ENCODE measurements around the gene SNRPA1. TPM values are rescaled to one million over a fixed set of nuclear protein-coding genes. Genes with fewer than 3 reads are reported as not detected.

The SNRPA1 gene
- total and polyA plus RNA-seq, 2 of the 13 experiments (the other 11 are each of a cell fraction or from before 2014, with no cell fraction given) = 41.2 to 108 TPM

DNA sequence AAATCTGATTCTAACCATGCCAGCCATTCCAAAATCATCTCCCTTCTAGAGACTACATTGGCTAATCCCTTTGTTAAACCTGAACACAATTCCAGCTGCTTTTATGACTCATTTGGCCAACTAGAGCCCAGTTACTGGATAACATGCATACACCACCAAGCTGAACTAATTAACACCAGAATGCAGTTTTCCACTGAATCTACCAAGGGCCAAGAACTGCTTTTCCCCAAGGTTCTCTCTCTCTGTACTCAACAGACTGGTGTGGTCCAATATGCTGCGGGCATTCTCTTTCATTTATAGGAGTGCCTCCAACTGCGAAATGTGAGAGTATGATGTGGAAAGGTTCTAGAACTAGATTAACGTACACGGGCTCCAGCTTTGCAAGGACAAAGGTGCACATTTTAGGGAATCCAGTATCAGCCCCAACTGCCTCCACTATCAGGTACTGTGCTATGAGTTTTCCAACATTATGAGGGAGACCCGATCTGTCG is 44.7 kb downstream of the SNRPA1 start:
- in situ Hi-C loops (cut with HindIII; ENCODE audit: extremely low pct_ligation_motif_present, low pct_unique_long_range_greater_than_20kb) = loop anchor here (10.0 to 25.0 kb wide), 3 partner anchors 166 to 588 kb away; partner anchors contain the start of gene LRRK1
- peaks cover 62% of the 10 kb centered on the region for H3K4me1 ChIP-seq (ENCODE audit: insufficient read depth, low read length)
- WGBS (ENCODE audit: low lambda C conversion rate) = 12% methylated on average over 6 of the region's 6 CpGs
- H4K20me1 ChIP-seq (ENCODE audit: insufficient read depth, low read length) = peaks cover 10% of the 10 kb centered on the region
- no peak overlapping the region for H2AFZ ChIP-seq (ENCODE audit: low read length)
- DNase-seq (ENCODE audit: low spot score) (no peak), FAIRE-seq (no peak), ATAC-seq (no peak)
- POLR2A ChIA-PET = no interaction called here
- peak overlapping the region; percentile 71 for H3K9ac ChIP-seq (ENCODE audit: insufficient read depth, low read depth, low read length)
- peak overlapping the region; percentile 77 to 82 (median 81) for H3K4me3 ChIP-seq (replicated peaks in 1 of 3; ENCODE audit: insufficient read depth in 1 of 3, low read depth in 2 of 3, low read length in 3 of 3)
- no peaks in the 10 kb centered on the region for H3K9me3 ChIP-seq (ENCODE audit: low read length)
- peak overlapping the region; percentile 94 for H3K4me2 ChIP-seq (ENCODE audit: low read depth, low read length)
- no peak overlapping the region for H3K27ac ChIP-seq (ENCODE audit: extremely low read length, insufficient read depth, low read length)
- CTCF ChIA-PET (ENCODE audit: low intra/inter-chr PET ratio, low total read pairs) = no interaction called here
- BruUV-seq (replicated peaks) = TSS peak; percentile 63
- TF ChIP-seq, protein P1, sequence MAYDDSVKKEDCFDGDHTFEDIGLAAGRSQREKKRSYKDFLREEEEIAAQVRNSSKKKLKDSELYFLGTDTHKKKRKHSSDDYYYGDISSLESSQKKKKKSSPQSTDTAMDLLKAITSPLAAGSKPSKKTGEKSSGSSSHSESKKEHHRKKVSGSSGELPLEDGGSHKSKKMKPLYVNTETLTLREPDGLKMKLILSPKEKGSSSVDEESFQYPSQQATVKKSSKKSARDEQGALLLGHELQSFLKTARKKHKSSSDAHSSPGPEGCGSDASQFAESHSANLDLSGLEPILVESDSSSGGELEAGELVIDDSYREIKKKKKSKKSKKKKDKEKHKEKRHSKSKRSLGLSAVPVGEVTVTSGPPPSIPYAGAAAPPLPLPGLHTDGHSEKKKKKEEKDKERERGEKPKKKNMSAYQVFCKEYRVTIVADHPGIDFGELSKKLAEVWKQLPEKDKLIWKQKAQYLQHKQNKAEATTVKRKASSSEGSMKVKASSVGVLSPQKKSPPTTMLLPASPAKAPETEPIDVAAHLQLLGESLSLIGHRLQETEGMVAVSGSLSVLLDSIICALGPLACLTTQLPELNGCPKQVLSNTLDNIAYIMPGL (CRISPR knock-in tag; IDR thresholded peaks at IDR 0.05; ENCODE audit: borderline replicate concordance in 1 of 2, low read depth in 1 of 2) = 0 out of 4 replicates have a peak, but pooled peaks of 1 of the 2 experiments have one; percentile 20
- TF ChIP-seq ZNF446 (CRISPR knock-in tag; IDR thresholded peaks at IDR 0.05) (no peak), CREB1 (IDR thresholded peaks at IDR 0.05) (no peak), CREB1 (CRISPR knock-in tag; IDR thresholded peaks at IDR 0.05) (0 out of 2 replicates have a peak, but pooled peaks have one; percentile 29), SAP130 (CRISPR knock-in tag; IDR thresholded peaks at IDR 0.05; ENCODE audit: low read depth) (peak; percentile 6; the same call in 1 of the 2 replicates), FOSL2 (CRISPR knock-in tag; IDR thresholded peaks at IDR 0.05) (peak; percentile 38; the same call in 1 of the 2 replicates)
- TF ChIP-seq, protein P2, sequence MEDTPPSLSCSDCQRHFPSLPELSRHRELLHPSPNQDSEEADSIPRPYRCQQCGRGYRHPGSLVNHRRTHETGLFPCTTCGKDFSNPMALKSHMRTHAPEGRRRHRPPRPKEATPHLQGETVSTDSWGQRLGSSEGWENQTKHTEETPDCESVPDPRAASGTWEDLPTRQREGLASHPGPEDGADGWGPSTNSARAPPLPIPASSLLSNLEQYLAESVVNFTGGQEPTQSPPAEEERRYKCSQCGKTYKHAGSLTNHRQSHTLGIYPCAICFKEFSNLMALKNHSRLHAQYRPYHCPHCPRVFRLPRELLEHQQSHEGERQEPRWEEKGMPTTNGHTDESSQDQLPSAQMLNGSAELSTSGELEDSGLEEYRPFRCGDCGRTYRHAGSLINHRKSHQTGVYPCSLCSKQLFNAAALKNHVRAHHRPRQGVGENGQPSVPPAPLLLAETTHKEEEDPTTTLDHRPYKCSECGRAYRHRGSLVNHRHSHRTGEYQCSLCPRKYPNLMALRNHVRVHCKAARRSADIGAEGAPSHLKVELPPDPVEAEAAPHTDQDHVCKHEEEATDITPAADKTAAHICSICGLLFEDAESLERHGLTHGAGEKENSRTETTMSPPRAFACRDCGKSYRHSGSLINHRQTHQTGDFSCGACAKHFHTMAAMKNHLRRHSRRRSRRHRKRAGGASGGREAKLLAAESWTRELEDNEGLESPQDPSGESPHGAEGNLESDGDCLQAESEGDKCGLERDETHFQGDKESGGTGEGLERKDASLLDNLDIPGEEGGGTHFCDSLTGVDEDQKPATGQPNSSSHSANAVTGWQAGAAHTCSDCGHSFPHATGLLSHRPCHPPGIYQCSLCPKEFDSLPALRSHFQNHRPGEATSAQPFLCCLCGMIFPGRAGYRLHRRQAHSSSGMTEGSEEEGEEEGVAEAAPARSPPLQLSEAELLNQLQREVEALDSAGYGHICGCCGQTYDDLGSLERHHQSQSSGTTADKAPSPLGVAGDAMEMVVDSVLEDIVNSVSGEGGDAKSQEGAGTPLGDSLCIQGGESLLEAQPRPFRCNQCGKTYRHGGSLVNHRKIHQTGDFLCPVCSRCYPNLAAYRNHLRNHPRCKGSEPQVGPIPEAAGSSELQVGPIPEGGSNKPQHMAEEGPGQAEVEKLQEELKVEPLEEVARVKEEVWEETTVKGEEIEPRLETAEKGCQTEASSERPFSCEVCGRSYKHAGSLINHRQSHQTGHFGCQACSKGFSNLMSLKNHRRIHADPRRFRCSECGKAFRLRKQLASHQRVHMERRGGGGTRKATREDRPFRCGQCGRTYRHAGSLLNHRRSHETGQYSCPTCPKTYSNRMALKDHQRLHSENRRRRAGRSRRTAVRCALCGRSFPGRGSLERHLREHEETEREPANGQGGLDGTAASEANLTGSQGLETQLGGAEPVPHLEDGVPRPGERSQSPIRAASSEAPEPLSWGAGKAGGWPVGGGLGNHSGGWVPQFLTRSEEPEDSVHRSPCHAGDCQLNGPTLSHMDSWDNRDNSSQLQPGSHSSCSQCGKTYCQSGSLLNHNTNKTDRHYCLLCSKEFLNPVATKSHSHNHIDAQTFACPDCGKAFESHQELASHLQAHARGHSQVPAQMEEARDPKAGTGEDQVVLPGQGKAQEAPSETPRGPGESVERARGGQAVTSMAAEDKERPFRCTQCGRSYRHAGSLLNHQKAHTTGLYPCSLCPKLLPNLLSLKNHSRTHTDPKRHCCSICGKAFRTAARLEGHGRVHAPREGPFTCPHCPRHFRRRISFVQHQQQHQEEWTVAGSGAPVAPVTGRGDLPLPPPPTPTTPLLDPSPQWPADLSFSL (CRISPR knock-in tag; IDR thresholded peaks at IDR 0.05) = no peak
- no peaks in the 10 kb centered on the region for H3K27me3 ChIP-seq (ENCODE audit: control insufficient read depth in 1 of 2, insufficient read depth in 2 of 2, low read length in 2 of 2)
- intact Hi-C loops (cut with micrococcal nuclease; ENCODE audit: unreplicated experiment) = loop anchor here (10.0 kb wide), 2 partner anchors 126 to 336 kb away; partner anchors contain the start of gene LRRK1
- H3K36me3 ChIP-seq (replicated peaks in 1 of 2; ENCODE audit: control insufficient read depth in 1 of 2, insufficient read depth in 2 of 2, low read length in 2 of 2) = no peaks in the 10 kb centered on the region; a peak in 1 of 5 replicates
- peaks cover 51% of the 10 kb centered on the region for H3K79me2 ChIP-seq (ENCODE audit: insufficient read depth, low read length)

Data from HepG2 (cell line).